ENCODE data around the gene QPRT.

DNA sequence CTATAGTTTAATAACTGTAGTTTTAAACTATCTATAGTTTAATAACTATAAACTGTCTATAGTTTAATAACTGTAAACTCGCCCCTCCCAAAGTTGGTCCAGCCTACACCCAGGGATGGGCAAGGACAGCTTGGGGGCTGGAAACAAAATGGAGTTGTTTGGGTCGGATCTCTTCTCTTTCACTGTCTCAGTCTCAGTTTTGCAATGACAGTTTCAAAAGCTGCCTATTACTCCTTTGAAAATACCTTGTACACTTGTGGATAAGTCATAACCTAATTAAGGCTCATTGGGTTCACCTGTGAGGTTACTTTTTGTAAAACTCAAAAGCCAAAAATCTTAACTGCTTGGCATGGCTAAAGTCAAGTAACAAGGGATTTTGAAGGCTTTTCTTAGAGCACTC is 35.4 kb downstream of the QPRT start:
- TF ChIP-seq, protein P1, sequence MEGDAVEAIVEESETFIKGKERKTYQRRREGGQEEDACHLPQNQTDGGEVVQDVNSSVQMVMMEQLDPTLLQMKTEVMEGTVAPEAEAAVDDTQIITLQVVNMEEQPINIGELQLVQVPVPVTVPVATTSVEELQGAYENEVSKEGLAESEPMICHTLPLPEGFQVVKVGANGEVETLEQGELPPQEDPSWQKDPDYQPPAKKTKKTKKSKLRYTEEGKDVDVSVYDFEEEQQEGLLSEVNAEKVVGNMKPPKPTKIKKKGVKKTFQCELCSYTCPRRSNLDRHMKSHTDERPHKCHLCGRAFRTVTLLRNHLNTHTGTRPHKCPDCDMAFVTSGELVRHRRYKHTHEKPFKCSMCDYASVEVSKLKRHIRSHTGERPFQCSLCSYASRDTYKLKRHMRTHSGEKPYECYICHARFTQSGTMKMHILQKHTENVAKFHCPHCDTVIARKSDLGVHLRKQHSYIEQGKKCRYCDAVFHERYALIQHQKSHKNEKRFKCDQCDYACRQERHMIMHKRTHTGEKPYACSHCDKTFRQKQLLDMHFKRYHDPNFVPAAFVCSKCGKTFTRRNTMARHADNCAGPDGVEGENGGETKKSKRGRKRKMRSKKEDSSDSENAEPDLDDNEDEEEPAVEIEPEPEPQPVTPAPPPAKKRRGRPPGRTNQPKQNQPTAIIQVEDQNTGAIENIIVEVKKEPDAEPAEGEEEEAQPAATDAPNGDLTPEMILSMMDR (IDR thresholded peaks at IDR 0.05; ENCODE audit: low read depth, low read length, poor library complexity, severe bottlenecking) = no peak
- TF ChIP-seq EZH2phosphoT487 (IDR thresholded peaks at IDR 0.05; ENCODE audit: borderline replicate concordance, low read length) = no peak

Measured in DOHH2 (cell line).